NCI-H524 treated with DMSO at 0.1 percent for 48 hours (cell line): ENCODE data around the gene NUB1.

Experiments used
- DNase-seq: peaks from one replicate; lab custom pipeline; 2025; lab: John Stamatoyannopoulos, UW

NUB1 gene

GRCh38 chr7:151389768-151390597, 48.4 kb downstream of the NUB1 start:
- no peak for DNase-seq

GRCh38 chr7:151390598-151391357, 49.2 kb downstream of the NUB1 start:
- no peak for DNase-seq

- DNase-seq: no peak
These were observed 49.7 kb downstream of the NUB1 start for GRCh38 chr7:151391358-151391730.

- no peak for DNase-seq
These were observed 50.4 kb downstream of the NUB1 start for GRCh38 chr7:151392002-151392401.

GRCh38 chr7:151392426-151392825, 50.8 kb downstream of the NUB1 start:
- no peak for DNase-seq

GRCh38 chr7:151393031-151393977, 51.7 kb downstream of the NUB1 start:
- no peak for DNase-seq

- no peak for DNase-seq
These were observed 52.7 kb downstream of the NUB1 start for GRCh38 chr7:151394076-151395035.

GRCh38 chr7:151395036-151395367, 53.4 kb downstream of the NUB1 start:
- DNase-seq: no peak

- DNase-seq: no peak
These were observed 54.8 kb downstream of the NUB1 start for GRCh38 chr7:151396328-151396970.

GRCh38 chr7:151397026-151397425, 55.4 kb downstream of the NUB1 start:
- DNase-seq: no peak

- DNase-seq: no peak
These were observed 57.1 kb downstream of the NUB1 start for GRCh38 chr7:151398446-151399304.

- no peak for DNase-seq
These were observed 57.6 kb downstream of the NUB1 start for GRCh38 chr7:151399305-151399601.

- DNase-seq: no peak
These were observed 58.3 kb downstream of the NUB1 start for GRCh38 chr7:151399906-151400305.

- DNase-seq: no peak
These were observed 59.2 kb downstream of the NUB1 start for GRCh38 chr7:151400626-151401315.

GRCh38 chr7:151402029-151402835, 60.6 kb downstream of the NUB1 start:
- DNase-seq: no peak

GRCh38 chr7:151403764-151404163, 62.2 kb downstream of the NUB1 start:
- no peak for DNase-seq

GRCh38 chr7:151404216-151405011, 62.8 kb downstream of the NUB1 start:
- no peak for DNase-seq

- no peak for DNase-seq
These were observed 63.4 kb downstream of the NUB1 start for GRCh38 chr7:151405056-151405455.
